A549 (cell line): ENCODE data around the gene FREM1. TPM values are rescaled to one million over a fixed set of nuclear protein-coding genes. Genes with fewer than 3 reads are reported as not detected.

Source experiments
- ATAC-seq, 2 experiments: fragments of 200-7000 bp in 1 of 2; fragments of >200 bp in 1 of 2; cut with Nextera tagmentation in 1 of 2; cut with Tn5 transposase in 1 of 2; 3 replicates each; pipeline versions ENCODE4 v1.8.0 to v1.9.1; 2018 to 2020; ENCODE audit warnings: mild to moderate bottlenecking in 1 of 2, moderate library complexity in 1 of 2
- CTCF ChIA-PET: fragments of 300-600 bp; sonication (Branson Sonifier 250); formaldehyde crosslinking; extraction: SDS; loops from one replicate; lab custom pipeline; 2021; ENCODE audit warnings: antibody characterized with exemption, inconsistent platforms; lab: Yijun Ruan, JAX
- POLR2A ChIA-PET: fragments of 350-600 bp; formaldehyde crosslinking; extraction: SDS; loops from one replicate; lab custom pipeline; 2021; ENCODE audit warnings: antibody characterized with exemption, inconsistent platforms; lab: Yijun Ruan, JAX
- DNase-seq, 2 experiments: peaks; one replicate each; pipeline versions ENCODE4 v3.0.0 to v3.0.0-alpha.2; 2011 to 2016; ENCODE audit warnings: low read depth in 1 of 2, low spot score in 1 of 2
- FAIRE-seq: peaks from 2 replicates; lab custom pipeline; 2011; peaks lifted over from hg19 to GRCh38; lab: Jason Lieb, UNC
- H3K27ac ChIP-seq, 2 experiments: fragments of >200 bp; sonication (Bioruptor Twin); formaldehyde crosslinking; 3 replicates each; pipeline ENCODE4 v1.5.1; 2016 to 2017
- H3K4me1 ChIP-seq: fragments of >200 bp; sonication (Bioruptor Twin); formaldehyde crosslinking; 3 replicates; pipeline ENCODE4 v1.6.1; 2016
- H3K4me2 ChIP-seq: fragments of >200 bp; sonication (Bioruptor Twin); formaldehyde crosslinking; 3 replicates; pipeline ENCODE4 v1.6.1; 2016
- H3K4me3 ChIP-seq: fragments of >200 bp; sonication (Bioruptor Twin); formaldehyde crosslinking; 3 replicates; pipeline ENCODE4 v1.5.1; 2016
- H3K9me3 ChIP-seq: fragments of >200 bp; sonication (Bioruptor Twin); formaldehyde crosslinking; 3 replicates; pipeline ENCODE4 v1.6.1; 2016
- BHLHE40 ChIP-seq: IDR thresholded peaks from 2 replicates; pipeline ENCODE4 v1.6.1; 2012; ENCODE audit warnings: low read depth, low read length, inconsistent platforms
- EP300 ChIP-seq, 2 experiments: fragments of >200 bp; sonication (Bioruptor Twin); formaldehyde crosslinking; IDR thresholded peaks; 2 replicates in 1 of 2; 3 replicates in 1 of 2; pipeline ENCODE4 v1.6.1; 2016 to 2017
- ESRRA ChIP-seq: fragments of 150-350 bp; IDR thresholded peaks from 2 replicates; pipeline ENCODE4 v1.6.1; 2014; ENCODE audit warnings: mild to moderate bottlenecking, low read length, borderline replicate concordance
- FOSB ChIP-seq: fragments of 250-450 bp; sonication (Bioruptor Pico); IDR thresholded peaks from 2 replicates; pipeline ENCODE4 v1.5.0; 2020; ENCODE audit warnings: mild to moderate bottlenecking, moderate library complexity
- FOSL2 ChIP-seq, 2 experiments: fragments of 450-650 bp in 1 of 2; fragments of >200 bp in 1 of 2; sonication (Bioruptor Twin) in 1 of 2; formaldehyde crosslinking; IDR thresholded peaks; 2 replicates each; pipeline versions ENCODE4 v1.5.0 to v1.6.1; 2016 to 2020; ENCODE audit warnings: mild to moderate bottlenecking in 1 of 2, moderate library complexity in 1 of 2
- FOXS1 ChIP-seq: fragments of 250-450 bp; sonication (Bioruptor Pico); IDR thresholded peaks from 2 replicates; pipeline ENCODE4 v1.5.0; 2020; ENCODE audit warnings: mild to moderate bottlenecking, moderate library complexity
- HES2 ChIP-seq: fragments of >200 bp; sonication (Bioruptor Twin); formaldehyde crosslinking; IDR thresholded peaks from 2 replicates; pipeline ENCODE4 v1.6.1; 2016
- HEYL ChIP-seq: fragments of 250-450 bp; sonication (Bioruptor Pico); IDR thresholded peaks from 2 replicates; pipeline ENCODE4 v1.8.0; 2021; ENCODE audit warnings: mild to moderate bottlenecking, moderate library complexity
- HOXA7 ChIP-seq: fragments of 250-450 bp; sonication (Bioruptor Pico); IDR thresholded peaks from 2 replicates; pipeline ENCODE4 v1.5.0; 2020; ENCODE audit warnings: mild to moderate bottlenecking, moderate library complexity
- HOXB13 ChIP-seq: fragments of 250-450 bp; sonication (Bioruptor Pico); IDR thresholded peaks from 2 replicates; pipeline ENCODE4 v1.5.0; 2020; ENCODE audit warnings: low read depth, mild to moderate bottlenecking, moderate library complexity
- HOXB5 ChIP-seq: fragments of 250-450 bp; sonication (Bioruptor Pico); IDR thresholded peaks from 2 replicates; pipeline ENCODE4 v1.5.0; 2020; ENCODE audit warnings: mild to moderate bottlenecking, moderate library complexity
- JUN ChIP-seq, 2 experiments: fragments of >200 bp; sonication (Bioruptor Twin); formaldehyde crosslinking; IDR thresholded peaks; 2 replicates in 1 of 2; 3 replicates in 1 of 2; pipeline ENCODE4 v1.6.1; 2016 to 2017
- KDM1A ChIP-seq: fragments of 200-600 bp; sonication (generic); IDR thresholded peaks from 2 replicates; pipeline ENCODE4 v1.6.1; 2016; ENCODE audit warnings: low read depth, mild to moderate bottlenecking
- KDM5A ChIP-seq: fragments of 200-600 bp; sonication (generic); IDR thresholded peaks from 2 replicates; pipeline ENCODE4 v1.6.1; 2016; ENCODE audit warnings: antibody characterized with exemption, mild to moderate bottlenecking
- MAZ ChIP-seq: fragments of 150-350 bp; IDR thresholded peaks from 2 replicates; pipeline ENCODE4 v1.6.1; 2014; ENCODE audit warnings: antibody characterized with exemption, low read depth, low read length, borderline replicate concordance
- NPAS2 ChIP-seq: fragments of 250-450 bp; sonication (Bioruptor Pico); IDR thresholded peaks from 2 replicates; pipeline ENCODE4 v1.8.0; 2022; ENCODE audit warnings: mild to moderate bottlenecking, moderate library complexity, borderline replicate concordance
- PBX3 ChIP-seq: IDR thresholded peaks from 2 replicates; pipeline ENCODE4 v1.6.1; 2012
- RAD21 ChIP-seq, 2 experiments: fragments of >200 bp in 1 of 2; sonication (Bioruptor Twin) in 1 of 2; formaldehyde crosslinking in 1 of 2; IDR thresholded peaks in 1 of 2; conservative IDR thresholded peaks in 1 of 2; 2 replicates in 1 of 2; 3 replicates in 1 of 2; pipeline ENCODE4 v1.6.1; 2012 to 2018; ENCODE audit warnings: inconsistent platforms in 1 of 2
- RARB ChIP-seq: fragments of 250-450 bp; sonication (Bioruptor Pico); IDR thresholded peaks from 2 replicates; pipeline ENCODE4 v1.8.0; 2021; ENCODE audit warnings: mild to moderate bottlenecking, moderate library complexity
- RNF2 ChIP-seq: fragments of 200-600 bp; sonication (generic); IDR thresholded peaks from 2 replicates; pipeline ENCODE4 v1.6.1; 2016; ENCODE audit warnings: low read depth, mild to moderate bottlenecking, antibody characterized with exemption, moderate library complexity, borderline replicate concordance
- SMC3 ChIP-seq: fragments of >200 bp; sonication (Bioruptor Twin); formaldehyde crosslinking; IDR thresholded peaks from 3 replicates; pipeline ENCODE4 v1.6.1; 2018; ENCODE audit warnings: inconsistent platforms
- TFCP2L1 ChIP-seq: fragments of 250-450 bp; sonication (Bioruptor Pico); IDR thresholded peaks from 2 replicates; pipeline ENCODE4 v1.5.0; 2021; ENCODE audit warnings: mild to moderate bottlenecking
- TP53 ChIP-seq: fragments of 250-450 bp; sonication (Bioruptor Pico); IDR thresholded peaks from 2 replicates; pipeline ENCODE4 v1.5.0; 2021; ENCODE audit warnings: mild to moderate bottlenecking, moderate library complexity
- ZFP36 ChIP-seq: fragments of 450-650 bp; IDR thresholded peaks from 2 replicates; pipeline ENCODE4 v1.6.1; 2014; ENCODE audit warnings: borderline replicate concordance; ENCODE audit not compliant: partially characterized antibody
- WGBS: methylation state at CpG from one replicate; pipeline ENCODE4 v1.1.6; 2017; ENCODE audit errors: missing lambda C conversion rate; 5-methylcytosine and 5-hydroxymethylcytosine counted together
- polyA plus RNA-seq, 4 experiments: library from polyadenylated mRNA; depleted of rRNA in 3 of 4; stranded (reverse); fragments of >200 nt; fragmentation: RNase III in 1 of 4; extraction: RNeasy Plus Mini Kit Qiagen cat#74134 plus additional on column Dnase treatment in 1 of 4; gene quantifications; 2 replicates in 3 of 4; 3 replicates in 1 of 4; pipeline ENCODE4 v1.2.3, GENCODE V29; 2011 to 2017
- TF ChIP-seq, protein P1 (sequence below): IDR thresholded peaks from 2 replicates; pipeline ENCODE4 v1.6.1; 2012; ENCODE audit warnings: low read depth, borderline replicate concordance
- TF ChIP-seq, protein P2 (sequence below): fragments of 150-350 bp; IDR thresholded peaks from 2 replicates; pipeline ENCODE4 v1.6.1; 2014; ENCODE audit warnings: low read depth, mild to moderate bottlenecking, low read length
- TF ChIP-seq, protein P3 (sequence below): fragments of 250-450 bp; sonication (Bioruptor Pico); IDR thresholded peaks from 2 replicates; pipeline ENCODE4 v1.5.0; 2020; ENCODE audit warnings: low read depth, mild to moderate bottlenecking, moderate library complexity
- TF ChIP-seq, protein P4 (sequence below): fragments of 250-450 bp; sonication (Bioruptor Pico); IDR thresholded peaks from 2 replicates; pipeline ENCODE4 v1.5.0; 2021; ENCODE audit warnings: mild to moderate bottlenecking, moderate library complexity, borderline replicate concordance

FREM1 gene
- polyA plus RNA-seq, 2 of the 4 experiments (the other 2 are of a cell fraction) = not detected

DNA sequence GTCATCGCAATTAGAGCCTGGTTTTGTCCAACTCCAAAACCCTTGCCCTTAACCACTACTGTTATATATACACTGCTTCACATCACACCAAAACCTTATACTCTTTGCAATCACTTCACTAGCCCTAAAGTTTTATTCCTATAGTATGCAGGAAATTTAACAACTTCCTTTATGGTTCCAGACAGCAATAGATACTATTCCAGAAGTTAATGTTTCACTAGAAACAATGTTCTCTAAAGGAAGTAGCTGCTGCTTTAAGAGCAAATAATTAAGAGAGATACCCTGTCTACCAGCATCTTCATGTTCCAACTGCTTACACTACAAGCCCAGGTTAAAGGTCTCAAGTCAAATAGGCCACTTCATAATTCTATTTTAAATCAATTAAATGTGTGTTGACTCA lies 22.0 kb downstream of the FREM1 start:
- H3K27ac ChIP-seq = no peak overlapping the region
- 16% methylated on average over 1 of the region's 1 CpG for WGBS
- H3K4me1 ChIP-seq = no peaks in the 10 kb centered on the region
- DNase-seq = no peak
- no peak overlapping the region for H3K4me2 ChIP-seq
- H3K9me3 ChIP-seq = no peaks in the 10 kb centered on the region
- FAIRE-seq = no peak
- no peak overlapping the region for H3K4me3 ChIP-seq
- ATAC-seq = no peak
- POLR2A ChIA-PET = no interaction called here
- CTCF ChIA-PET = interaction anchor here (0.6 to 1.6 kb wide), 2 partner anchors 19 to 778 kb away, joined by 3 to 4 read pairs; no protein-coding TSS in a partner anchor
- TF ChIP-seq NPAS2 (CRISPR knock-in tag) = no peak
- TF ChIP-seq HOXA7 (CRISPR knock-in tag) = no peak
- TF ChIP-seq HEYL (CRISPR knock-in tag) = no peak
- no peak for TF ChIP-seq EP300 (IDR thresholded peaks at IDR 0.05)
- no peak for TF ChIP-seq FOSB (CRISPR knock-in tag)
- TF ChIP-seq, protein P1, sequence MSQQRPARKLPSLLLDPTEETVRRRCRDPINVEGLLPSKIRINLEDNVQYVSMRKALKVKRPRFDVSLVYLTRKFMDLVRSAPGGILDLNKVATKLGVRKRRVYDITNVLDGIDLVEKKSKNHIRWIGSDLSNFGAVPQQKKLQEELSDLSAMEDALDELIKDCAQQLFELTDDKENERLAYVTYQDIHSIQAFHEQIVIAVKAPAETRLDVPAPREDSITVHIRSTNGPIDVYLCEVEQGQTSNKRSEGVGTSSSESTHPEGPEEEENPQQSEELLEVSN = no peak
- no peak for TF ChIP-seq KDM5A
- no peak for TF ChIP-seq MAZ
- TF ChIP-seq HOXB13 (CRISPR knock-in tag) = no peak
- TF ChIP-seq RNF2 = no peak
- no peak for TF ChIP-seq HES2
- no peak for TF ChIP-seq FOSL2 (IDR thresholded peaks at IDR 0.05)
- no peak for TF ChIP-seq FOSL2 (CRISPR knock-in tag; IDR thresholded peaks at IDR 0.05)
- no peak for TF ChIP-seq FOXS1 (CRISPR knock-in tag)
- TF ChIP-seq BHLHE40 = no peak
- TF ChIP-seq, protein P2, sequence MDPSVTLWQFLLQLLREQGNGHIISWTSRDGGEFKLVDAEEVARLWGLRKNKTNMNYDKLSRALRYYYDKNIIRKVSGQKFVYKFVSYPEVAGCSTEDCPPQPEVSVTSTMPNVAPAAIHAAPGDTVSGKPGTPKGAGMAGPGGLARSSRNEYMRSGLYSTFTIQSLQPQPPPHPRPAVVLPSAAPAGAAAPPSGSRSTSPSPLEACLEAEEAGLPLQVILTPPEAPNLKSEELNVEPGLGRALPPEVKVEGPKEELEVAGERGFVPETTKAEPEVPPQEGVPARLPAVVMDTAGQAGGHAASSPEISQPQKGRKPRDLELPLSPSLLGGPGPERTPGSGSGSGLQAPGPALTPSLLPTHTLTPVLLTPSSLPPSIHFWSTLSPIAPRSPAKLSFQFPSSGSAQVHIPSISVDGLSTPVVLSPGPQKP = no peak
- TF ChIP-seq SMC3 = no peak

DNA sequence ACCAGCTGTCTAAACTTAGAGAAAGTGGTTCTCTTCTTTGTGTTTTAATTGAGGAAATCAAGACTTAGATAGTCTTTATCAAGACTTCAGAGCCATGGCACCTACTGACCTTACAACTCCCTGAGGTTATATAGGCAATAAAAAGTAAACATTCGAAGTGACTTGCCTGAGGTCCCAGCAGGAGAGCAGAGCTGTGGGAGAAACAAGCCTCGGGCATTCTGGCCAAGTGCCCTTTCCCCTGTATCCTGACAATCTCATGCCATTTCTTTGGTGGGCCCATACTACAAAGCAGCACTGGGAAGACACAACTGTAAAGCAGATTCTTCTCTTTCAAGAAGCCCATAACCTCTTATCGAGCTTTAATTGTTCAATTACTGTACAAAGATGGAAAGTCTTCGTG lies 23.1 kb downstream of the FREM1 start:
- Histone ChIP-seq H3K27ac (no peak overlapping the region), H3K9me3 (no peaks in the 10 kb centered on the region), H3K4me2 (no peak overlapping the region), H3K4me3 (no peak overlapping the region), H3K4me1 (no peaks in the 10 kb centered on the region)
- no peak for FAIRE-seq
- ChIA-PET POLR2A (interaction anchor here (0.6 kb wide), 1 partner anchor 148 kb away, joined by 3 read pairs; no protein-coding TSS in a partner anchor), CTCF (interaction anchor here (0.6 kb wide), 1 partner anchor 654 kb away, joined by 3 read pairs; no protein-coding TSS in a partner anchor)
- DNase-seq = no peak
- TF ChIP-seq, protein P3, sequence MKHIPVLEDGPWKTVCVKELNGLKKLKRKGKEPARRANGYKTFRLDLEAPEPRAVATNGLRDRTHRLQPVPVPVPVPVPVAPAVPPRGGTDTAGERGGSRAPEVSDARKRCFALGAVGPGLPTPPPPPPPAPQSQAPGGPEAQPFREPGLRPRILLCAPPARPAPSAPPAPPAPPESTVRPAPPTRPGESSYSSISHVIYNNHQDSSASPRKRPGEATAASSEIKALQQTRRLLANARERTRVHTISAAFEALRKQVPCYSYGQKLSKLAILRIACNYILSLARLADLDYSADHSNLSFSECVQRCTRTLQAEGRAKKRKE (CRISPR knock-in tag) = no peak
- TF ChIP-seq ZFP36 = no peak
- TF ChIP-seq, protein P4, sequence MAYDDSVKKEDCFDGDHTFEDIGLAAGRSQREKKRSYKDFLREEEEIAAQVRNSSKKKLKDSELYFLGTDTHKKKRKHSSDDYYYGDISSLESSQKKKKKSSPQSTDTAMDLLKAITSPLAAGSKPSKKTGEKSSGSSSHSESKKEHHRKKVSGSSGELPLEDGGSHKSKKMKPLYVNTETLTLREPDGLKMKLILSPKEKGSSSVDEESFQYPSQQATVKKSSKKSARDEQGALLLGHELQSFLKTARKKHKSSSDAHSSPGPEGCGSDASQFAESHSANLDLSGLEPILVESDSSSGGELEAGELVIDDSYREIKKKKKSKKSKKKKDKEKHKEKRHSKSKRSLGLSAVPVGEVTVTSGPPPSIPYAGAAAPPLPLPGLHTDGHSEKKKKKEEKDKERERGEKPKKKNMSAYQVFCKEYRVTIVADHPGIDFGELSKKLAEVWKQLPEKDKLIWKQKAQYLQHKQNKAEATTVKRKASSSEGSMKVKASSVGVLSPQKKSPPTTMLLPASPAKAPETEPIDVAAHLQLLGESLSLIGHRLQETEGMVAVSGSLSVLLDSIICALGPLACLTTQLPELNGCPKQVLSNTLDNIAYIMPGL (CRISPR knock-in tag) = no peak
- TF ChIP-seq SMC3 = no peak
- no peak for TF ChIP-seq PBX3
- TF ChIP-seq KDM1A = no peak
- no peak for TF ChIP-seq RAD21 (conservative IDR thresholded peaks at IDR 0.05 in 1 of 2, IDR thresholded peaks at IDR 0.05 in 1 of 2)
- TF ChIP-seq HEYL (CRISPR knock-in tag) = no peak
- no peak for TF ChIP-seq HOXB5 (CRISPR knock-in tag)
- no peak for TF ChIP-seq JUN (IDR thresholded peaks at IDR 0.05)
- TF ChIP-seq FOSL2 (IDR thresholded peaks at IDR 0.05) = no peak
- TF ChIP-seq FOSL2 (CRISPR knock-in tag; IDR thresholded peaks at IDR 0.05) = no peak
- TF ChIP-seq TFCP2L1 (CRISPR knock-in tag) = no peak
- TF ChIP-seq FOXS1 (CRISPR knock-in tag) = no peak
- TF ChIP-seq MAZ = no peak
- TF ChIP-seq TP53 (CRISPR knock-in tag) = no peak
- TF ChIP-seq HOXA7 (CRISPR knock-in tag) = no peak
- no peak for TF ChIP-seq ESRRA
- TF ChIP-seq RARB (CRISPR knock-in tag) = no peak
- ATAC-seq = no peak
- 6% methylated on average over 4 of the region's 4 CpGs for WGBS
